Vagina (tissue), 2 donors: ENCODE data around the gene DEDD. TPM values are rescaled to one million over a fixed set of nuclear protein-coding genes. Genes with fewer than 3 reads are reported as not detected.
"Not testable (repeated sequence)": the region's sequence is repeated elsewhere in the genome, so short reads cannot be mapped to it uniquely, and the experiment has no call there.

Experiments
- DNase-seq, 2 donors: peaks; one replicate each; pipeline ENCODE4 v3.0.0-alpha.2; 2017; ENCODE audit errors: extremely low spot score in 2 of 2
- H3K27ac ChIP-seq: fragments of 200-600 bp; sonication (generic); one replicate; pipeline ENCODE4 v1.5.1; 2019
- H3K27me3 ChIP-seq: fragments of 200-600 bp; sonication (generic); one replicate; pipeline ENCODE4 v1.5.1; 2019
- H3K36me3 ChIP-seq, 2 donors: fragments of 200-600 bp; sonication (generic); one replicate each; pipeline ENCODE4 v1.5.1; 2017 to 2019
- H3K4me1 ChIP-seq: fragments of 200-600 bp; sonication (generic); one replicate; pipeline ENCODE4 v1.5.1; 2019
- H3K4me3 ChIP-seq, 2 donors: fragments of 200-600 bp; sonication (generic); 1 replicate in 1 of 2; 2 replicates in 1 of 2; pipeline ENCODE4 v1.5.1; 2016 to 2019
- H3K9me3 ChIP-seq: fragments of 200-600 bp; sonication (generic); one replicate; pipeline ENCODE4 v1.5.1; 2019
- CTCF ChIP-seq, 3 experiments: fragments of 450-650 bp in 2 of 3; fragments of 200-600 bp in 1 of 3; sonication (generic) in 1 of 3; IDR thresholded peaks; one replicate each; pipeline ENCODE4 v1.5.1; 2017 to 2019; ENCODE audit warnings: antibody characterized with exemption in 3 of 3, mild to moderate bottlenecking in 2 of 3, moderate library complexity in 2 of 3
- POLR2A ChIP-seq, 2 donors: fragments of 450-650 bp; IDR thresholded peaks; one replicate each; pipeline ENCODE4 v1.6.1; 2017; ENCODE audit warnings: antibody characterized with exemption in 2 of 2, mild to moderate bottlenecking in 2 of 2, moderate library complexity in 2 of 2
- POLR2AphosphoS5 ChIP-seq, 2 donors: sonication (generic); formaldehyde crosslinking; IDR thresholded peaks; one replicate each; pipeline ENCODE4 v1.9.0; 2017; ENCODE audit warnings: antibody characterized with exemption in 2 of 2, mild to moderate bottlenecking in 2 of 2, low read depth in 1 of 2; ENCODE audit not compliant: insufficient read depth in 1 of 2
- intact Hi-C: fragments of 100-400 bp; cut with DNase I; formaldehyde crosslinking; loops from one replicate; pipeline ENCODE4 v1.15.1; 2023
- total RNA-seq: library from RNA; depleted of rRNA; stranded (reverse); fragments of >200 nt; gene quantifications from one replicate; pipeline ENCODE4 v1.2.3, GENCODE V29; 2016

The DEDD gene
- total RNA-seq, 1 donor from 2014 or later, result 42.0 TPM

GRCh38 chr1:161117759-161118581 is 14.5 kb downstream of the DEDD start, which contains the start of the genes NIT1 and PFDN2:
NIT1 (plus strand) TSS chr1:161118105; CDS start chr1:161118177, 72 bp downstream.
PFDN2 (minus strand) TSS chr1:161118037; CDS start chr1:161118026, 11 bp downstream.
- Histone ChIP-seq H3K9me3 (no peaks in the 10 kb centered on the region), H3K27ac (peak within 1 kb of the TSS; percentile 94), H3K36me3 (peaks cover 0 to 30% of the 10 kb centered on the region in 2 donors), H3K4me3 (peak within 1 kb of the TSS; percentile 94 to 99), H3K27me3 (no peaks in the 10 kb centered on the region), H3K4me1 (peaks cover 48% of the 10 kb centered on the region)
- DNase-seq, result no peak
- intact Hi-C loops, result no loop called here
- TF ChIP-seq POLR2AphosphoS5 (IDR thresholded peaks at IDR 0.05; ENCODE audit: insufficient read depth in 1 of 2, low read depth in 1 of 2), result peak; percentile 76 to 97
- peak in 1 of 2 donors; percentile 90 for TF ChIP-seq POLR2A (IDR thresholded peaks at IDR 0.05)
- TF ChIP-seq CTCF (IDR thresholded peaks at IDR 0.05), result peak in 1 of 3 experiments; percentile 7

- intact Hi-C loops, H3K27ac ChIP-seq, H3K27me3 ChIP-seq, H3K4me3 ChIP-seq, DNase-seq, H3K9me3 ChIP-seq: not testable (repeated sequence)
- peaks cover 0 to 10% of the 10 kb centered on the region in 2 donors for H3K36me3 ChIP-seq
- peaks cover 48% of the 10 kb centered on the region for H3K4me1 ChIP-seq
Observed at GRCh38 chr1:161115961-161116360, 16.5 kb downstream of the DEDD start.

- DNase-seq, result no peak
- intact Hi-C loops, result no loop called here
- H3K4me1 ChIP-seq, result peaks cover 47% of the 10 kb centered on the region
- H3K4me3 ChIP-seq, result no peak overlapping the region
- H3K27me3 ChIP-seq, result no peaks in the 10 kb centered on the region
- H3K9me3 ChIP-seq, result no peaks in the 10 kb centered on the region
- TF ChIP-seq POLR2AphosphoS5 (IDR thresholded peaks at IDR 0.05; ENCODE audit: insufficient read depth in 1 of 2, low read depth in 1 of 2) (peak in 1 of 2 donors; percentile 55), POLR2A (IDR thresholded peaks at IDR 0.05) (no peak)
- peaks cover 0 to 3% of the 10 kb centered on the region in 2 donors for H3K36me3 ChIP-seq
- H3K27ac ChIP-seq, result no peak overlapping the region
Observed at GRCh38 chr1:161115132-161115711, 17.2 kb downstream of the DEDD start.

- DNase-seq, result no peak
- H3K9me3 ChIP-seq, result no peaks in the 10 kb centered on the region
- H3K4me1 ChIP-seq, result peaks cover 41% of the 10 kb centered on the region
- no peaks in the 10 kb centered on the region for H3K27me3 ChIP-seq
- intact Hi-C loops, result no loop called here
- H3K4me3 ChIP-seq, result no peak overlapping the region
- no peak overlapping the region for H3K27ac ChIP-seq
- TF ChIP-seq POLR2AphosphoS5 (IDR thresholded peaks at IDR 0.05; ENCODE audit: insufficient read depth in 1 of 2, low read depth in 1 of 2), result no peak
- TF ChIP-seq POLR2A (IDR thresholded peaks at IDR 0.05), result no peak
- no peak for TF ChIP-seq CTCF (IDR thresholded peaks at IDR 0.05)
- H3K36me3 ChIP-seq, result no peaks in the 10 kb centered on the region
Observed at GRCh38 chr1:161114556-161114955, 17.9 kb downstream of the DEDD start.

- TF ChIP-seq POLR2A (IDR thresholded peaks at IDR 0.05) (no peak), POLR2AphosphoS5 (IDR thresholded peaks at IDR 0.05; ENCODE audit: insufficient read depth in 1 of 2, low read depth in 1 of 2) (no peak), CTCF (IDR thresholded peaks at IDR 0.05) (no peak)
- intact Hi-C loops, result no loop called here
- Histone ChIP-seq H3K36me3 (no peaks in the 10 kb centered on the region), H3K27ac (no peak overlapping the region), H3K4me3 (no peak overlapping the region), H3K4me1 (peaks cover 34% of the 10 kb centered on the region), H3K9me3 (no peaks in the 10 kb centered on the region), H3K27me3 (no peaks in the 10 kb centered on the region)
- no peak for DNase-seq
Observed at GRCh38 chr1:161113915-161114314, 18.6 kb downstream of the DEDD start.
